OCI-LY7 (cell line): ENCODE measurements around the gene TXNDC15. TPM values are rescaled to one million over a fixed set of nuclear protein-coding genes. Genes with fewer than 3 reads are reported as not detected.
"Not testable (repeated sequence)": the region's sequence is repeated elsewhere in the genome, so short reads cannot be mapped to it uniquely, and the experiment has no call there.

ENCODE experiments used
- BruUV-seq: library from RNA; stranded (reverse); fragments of 400-500 nt; replicated peaks from 2 replicates; lab custom pipeline; 2021; lab: Mats Ljungman, UMichigan
- CTCF ChIA-PET: fragments of 300-600 bp; sonication (Branson Sonifier 250); formaldehyde crosslinking; loops from one replicate; lab custom pipeline; 2022; ENCODE audit warnings: antibody characterized with exemption; ENCODE audit not compliant: unreplicated experiment; lab: Charles Lee
- POLR2A ChIA-PET: fragments of 300-600 bp; sonication (Branson Sonifier 250); formaldehyde crosslinking; loops from one replicate; lab custom pipeline; 2022; ENCODE audit warnings: antibody characterized with exemption; lab: Charles Lee
- DNase-seq: peaks from one replicate; pipeline ENCODE4 v3.0.0-alpha.2; 2015; ENCODE audit warnings: low spot score
- H2AFZ ChIP-seq: fragments of 200-600 bp; sonication (generic), shearing (Covaris generic); 2 replicates; pipeline ENCODE4 v1.6.1; 2014; ENCODE audit warnings: mild to moderate bottlenecking, antibody characterized with exemption, low read length, moderate library complexity
- H3K27ac ChIP-seq: fragments of 200-600 bp; sonication (generic); 2 replicates; pipeline ENCODE4 v1.5.1; 2014; ENCODE audit warnings: mixed run types, low read depth, mild to moderate bottlenecking, moderate library complexity, low read length, inconsistent platforms; ENCODE audit not compliant: poor library complexity, severe bottlenecking
- H3K36me3 ChIP-seq: fragments of 200-600 bp; sonication (generic); 2 replicates; pipeline ENCODE4 v1.6.1; 2014; ENCODE audit warnings: mild to moderate bottlenecking, antibody characterized with exemption, low read length, moderate library complexity, mixed read lengths; ENCODE audit not compliant: insufficient read depth
- H3K4me1 ChIP-seq: fragments of 200-600 bp; sonication (generic); 2 replicates; pipeline ENCODE4 v1.5.1; 2014; ENCODE audit warnings: mild to moderate bottlenecking, low read length; ENCODE audit not compliant: insufficient read depth, poor library complexity, severe bottlenecking
- H3K4me2 ChIP-seq: fragments of 200-600 bp; sonication (generic); 2 replicates; pipeline ENCODE4 v1.6.1; 2014; ENCODE audit warnings: mild to moderate bottlenecking, low read length
- H3K4me3 ChIP-seq: fragments of 200-600 bp; sonication (generic); 2 replicates; pipeline ENCODE4 v1.5.1; 2014; ENCODE audit warnings: mild to moderate bottlenecking, low read depth, low read length; ENCODE audit not compliant: poor library complexity, severe bottlenecking
- H3K79me2 ChIP-seq: fragments of 200-600 bp; sonication (generic); 2 replicates; pipeline ENCODE4 v1.6.1; 2016; ENCODE audit warnings: low read depth, mild to moderate bottlenecking, low read length, moderate library complexity, mixed read lengths; ENCODE audit not compliant: insufficient read depth
- H3K9me2 ChIP-seq: fragments of 200-600 bp; sonication (generic); 2 replicates; pipeline ENCODE4 v1.6.1; 2016; ENCODE audit warnings: mild to moderate bottlenecking, low read length, mixed read lengths; ENCODE audit not compliant: insufficient read depth
- H3K9me3 ChIP-seq: fragments of 200-600 bp; sonication (generic); 2 replicates; pipeline ENCODE4 v1.6.1; 2014; ENCODE audit warnings: mild to moderate bottlenecking, mixed run types, low read length, mixed read lengths
- H4K20me1 ChIP-seq: fragments of 200-600 bp; sonication (generic); 2 replicates; pipeline ENCODE4 v1.6.1; 2014; ENCODE audit warnings: mild to moderate bottlenecking, antibody characterized with exemption, low read length, moderate library complexity, mixed read lengths; ENCODE audit not compliant: insufficient read depth
- EZH2phosphoT487 ChIP-seq: fragments of 200-600 bp; sonication (generic); IDR thresholded peaks from 2 replicates; pipeline ENCODE4 v1.6.1; 2018; ENCODE audit warnings: low read depth, borderline replicate concordance, mild to moderate bottlenecking, mixed run types, antibody characterized with exemption, low read length, moderate library complexity, mixed read lengths
- intact Hi-C: fragments of 100-400 bp; cut with micrococcal nuclease; formaldehyde crosslinking; loops from one replicate; pipeline ENCODE4 v1.10.0; 2022; ENCODE audit not compliant: unreplicated experiment
- total RNA-seq, 2 experiments: library from RNA; depleted of rRNA in 1 of 2; stranded (reverse); fragments of >200 nt in 1 of 2; shearing (Covaris generic) in 1 of 2; gene quantifications; 2 replicates each; pipeline ENCODE4 v1.2.3, GENCODE V29; 2014 to 2022
- TF ChIP-seq, protein P1 (sequence below): fragments of 200-600 bp; sonication (generic); conservative IDR thresholded peaks from 2 replicates; pipeline ENCODE4 v1.5.1; 2014; ENCODE audit warnings: mild to moderate bottlenecking, antibody characterized with exemption, low read length, moderate library complexity, mixed read lengths

The TXNDC15 gene
- total RNA-seq, 2 experiments from 2014 or later: 20.6 to 31.1 TPM

DNA sequence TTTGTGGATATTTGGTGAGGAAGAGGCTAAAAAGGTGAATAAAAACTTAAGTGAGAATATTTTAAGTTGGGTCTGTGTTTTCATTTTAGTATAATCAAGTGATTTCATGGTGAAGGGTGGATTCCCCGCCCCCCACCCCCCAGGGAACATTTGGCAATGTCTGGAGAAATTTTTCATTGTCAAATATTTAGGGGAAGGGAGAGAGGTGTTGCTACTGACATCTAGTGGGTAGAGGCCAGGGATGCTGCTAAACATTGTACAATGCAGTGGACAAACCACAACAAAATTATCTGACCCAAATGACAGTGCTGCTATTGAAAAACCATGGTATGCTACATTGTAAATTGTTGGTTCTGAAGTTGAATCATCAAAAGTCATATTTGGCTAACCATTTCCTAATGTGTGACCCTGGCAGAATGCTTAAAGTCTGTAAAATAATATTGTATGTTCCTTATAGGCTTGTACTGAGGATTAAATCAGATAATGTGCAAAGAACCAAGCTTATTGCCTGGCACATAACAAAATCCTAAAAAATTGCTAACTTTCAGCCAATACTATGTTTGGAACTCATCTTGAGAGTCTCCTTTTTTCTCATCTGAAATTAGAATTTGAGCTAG, 22.8 kb upstream of the TXNDC15 start:
- no peak for TF ChIP-seq EZH2phosphoT487
- TF ChIP-seq, protein P1, sequence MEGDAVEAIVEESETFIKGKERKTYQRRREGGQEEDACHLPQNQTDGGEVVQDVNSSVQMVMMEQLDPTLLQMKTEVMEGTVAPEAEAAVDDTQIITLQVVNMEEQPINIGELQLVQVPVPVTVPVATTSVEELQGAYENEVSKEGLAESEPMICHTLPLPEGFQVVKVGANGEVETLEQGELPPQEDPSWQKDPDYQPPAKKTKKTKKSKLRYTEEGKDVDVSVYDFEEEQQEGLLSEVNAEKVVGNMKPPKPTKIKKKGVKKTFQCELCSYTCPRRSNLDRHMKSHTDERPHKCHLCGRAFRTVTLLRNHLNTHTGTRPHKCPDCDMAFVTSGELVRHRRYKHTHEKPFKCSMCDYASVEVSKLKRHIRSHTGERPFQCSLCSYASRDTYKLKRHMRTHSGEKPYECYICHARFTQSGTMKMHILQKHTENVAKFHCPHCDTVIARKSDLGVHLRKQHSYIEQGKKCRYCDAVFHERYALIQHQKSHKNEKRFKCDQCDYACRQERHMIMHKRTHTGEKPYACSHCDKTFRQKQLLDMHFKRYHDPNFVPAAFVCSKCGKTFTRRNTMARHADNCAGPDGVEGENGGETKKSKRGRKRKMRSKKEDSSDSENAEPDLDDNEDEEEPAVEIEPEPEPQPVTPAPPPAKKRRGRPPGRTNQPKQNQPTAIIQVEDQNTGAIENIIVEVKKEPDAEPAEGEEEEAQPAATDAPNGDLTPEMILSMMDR: peak; percentile 82
- H3K9me3 ChIP-seq: no peaks in the 10 kb centered on the region
- ChIA-PET CTCF (no interaction called here), POLR2A (interaction anchor here (0.7 to 1.8 kb wide), 6 partner anchors 9 to 406 kb away, joined by 3 to 8 read pairs (median 3); no protein-coding TSS in a partner anchor)
- DNase-seq: peak; percentile 37
- no peak overlapping the region for H3K4me3 ChIP-seq
- H3K27ac ChIP-seq: no peak overlapping the region
- H3K79me2 ChIP-seq: peaks cover 40% of the 10 kb centered on the region
- no peak overlapping the region for H3K4me2 ChIP-seq
- H3K4me1 ChIP-seq: peaks cover 9% of the 10 kb centered on the region
- intact Hi-C loops: loop anchor here (2.0 kb wide), 1 partner anchor 113 kb away; the partner anchor contains the start of gene CAMLG
- 0 out of 2 replicates have a peak, but pooled peaks cover 4% of the 10 kb centered on the region for H4K20me1 ChIP-seq
- no peaks in the 10 kb centered on the region for H3K9me2 ChIP-seq
- H3K36me3 ChIP-seq: peaks cover 69% of the 10 kb centered on the region
- no TSS peak for BruUV-seq
- H2AFZ ChIP-seq: no peak overlapping the region

DNA sequence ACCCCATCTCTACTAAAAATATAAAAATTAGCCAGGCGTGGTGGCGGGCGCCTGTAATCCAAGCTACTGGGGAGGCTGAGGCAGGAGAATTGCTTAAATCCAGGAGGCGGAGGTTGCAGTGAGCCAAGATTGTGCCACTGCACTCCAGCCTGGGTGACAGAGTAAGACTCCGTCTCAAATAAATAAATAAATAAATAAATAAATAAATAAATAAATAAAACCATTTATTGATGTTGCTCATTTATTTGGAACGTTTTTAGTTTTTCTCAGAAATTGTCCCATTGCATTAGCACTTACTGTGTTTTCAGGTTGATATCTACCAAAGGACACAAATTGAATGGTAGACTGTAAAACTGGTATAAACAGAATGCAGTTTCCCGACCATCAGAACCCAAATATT, 17.7 kb upstream of the TXNDC15 start:
- H2AFZ ChIP-seq, H3K9me2 ChIP-seq, H3K9me3 ChIP-seq, intact Hi-C loops, BruUV-seq, CTCF ChIA-PET, H3K4me2 ChIP-seq, H4K20me1 ChIP-seq, POLR2A ChIA-PET, DNase-seq, H3K4me1 ChIP-seq, H3K4me3 ChIP-seq, H3K27ac ChIP-seq, H3K79me2 ChIP-seq: not testable (repeated sequence)
- peaks cover 83% of the 10 kb centered on the region for H3K36me3 ChIP-seq

DNA sequence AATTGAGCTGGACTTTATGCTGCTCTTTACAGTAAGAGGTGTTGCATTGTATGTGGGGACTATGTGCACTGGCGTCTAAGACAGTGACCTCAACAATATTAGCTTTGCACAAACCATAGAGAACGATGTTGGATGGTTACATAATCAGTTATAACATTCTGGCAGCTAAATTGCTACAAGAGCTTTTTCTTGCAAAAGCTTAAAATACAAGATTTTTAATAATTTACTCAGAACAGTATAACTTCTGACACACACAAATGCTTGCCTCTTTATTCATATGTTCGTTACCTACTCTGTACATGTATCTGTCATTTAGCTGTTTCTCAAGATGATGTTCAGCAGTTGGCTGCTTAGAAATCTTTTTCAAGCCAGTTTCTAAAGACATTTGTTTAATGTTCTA, 16.8 kb upstream of the TXNDC15 start:
- no peak for TF ChIP-seq EZH2phosphoT487
- TF ChIP-seq, protein P1: no peak
- Histone ChIP-seq H3K4me3 (no peak overlapping the region), H3K4me2 (no peak overlapping the region), H4K20me1 (0 out of 2 replicates have a peak, but pooled peaks cover 4% of the 10 kb centered on the region), H3K9me3 (no peaks in the 10 kb centered on the region), H3K79me2 (peaks cover 2% of the 10 kb centered on the region; the same call in 1 of the 2 replicates), H3K9me2 (no peaks in the 10 kb centered on the region), H3K27ac (no peak overlapping the region), H3K36me3 (peaks cover 75% of the 10 kb centered on the region), H2AFZ (no peak overlapping the region), H3K4me1 (no peaks in the 10 kb centered on the region)
- ChIA-PET POLR2A (interaction anchor here (0.6 to 1.7 kb wide), 3 partner anchors 10 to 26 kb away, joined by 5 to 6 read pairs (median 5); partner anchors contain the start of gene C5orf24), CTCF (no interaction called here)
- BruUV-seq: no TSS peak
- DNase-seq: no peak
- intact Hi-C loops: no loop called here
